ENCODE data around the gene CPOX. TPM values are rescaled to one million over a fixed set of nuclear protein-coding genes. Genes with fewer than 3 reads are reported as not detected.
"Not testable (repeated sequence)": the region's sequence is repeated elsewhere in the genome, so short reads cannot be mapped to it uniquely, and the experiment has no call there.

CPOX gene
- total and polyA plus RNA-seq, 2 donors from 2014 or later = 6.6 to 13.7 TPM

GRCh38 chr3:98560911-98561310 is 32.5 kb downstream of the CPOX start:
- Histone ChIP-seq H3K27ac (ENCODE audit: low read depth in 2 of 2, low read length in 2 of 2) (no peak overlapping the region), H3K9me3 (ENCODE audit: control insufficient read depth in 2 of 3, insufficient read depth in 1 of 3, low read length in 3 of 3) (no peaks in the 10 kb centered on the region), H3K27me3 (ENCODE audit: control insufficient read depth, insufficient read depth, low read length) (no peaks in the 10 kb centered on the region), H3K4me1 (ENCODE audit: control insufficient read depth in 2 of 3, insufficient read depth in 2 of 3, low read depth in 1 of 3, low read length in 3 of 3) (no peaks in the 10 kb centered on the region), H3K4me3 (ENCODE audit: low read length in 3 of 3) (no peak overlapping the region), H3K36me3 (ENCODE audit: control insufficient read depth in 2 of 3, insufficient read depth in 3 of 3, low read length in 3 of 3) (no peaks in the 10 kb centered on the region), H3K9ac (ENCODE audit: low read length in 3 of 3) (no peak overlapping the region)
- DNase-seq (no peak), FAIRE-seq (no peak)
- no peak for TF ChIP-seq CTCF (IDR thresholded peaks at IDR 0.05; ENCODE audit: borderline replicate concordance, extremely low read depth, insufficient read depth)
- intact Hi-C loops (cut with DNase I) = no loop called here

GRCh38 chr3:98559769-98560168 is 33.6 kb downstream of the CPOX start:
- intact Hi-C loops (cut with DNase I) = not testable (repeated sequence)

GRCh38 chr3:98558100-98558827 is 35.1 kb downstream of the CPOX start:
- H3K4me1 ChIP-seq (ENCODE audit: control insufficient read depth in 2 of 3, insufficient read depth in 2 of 3, low read depth in 1 of 3, low read length in 3 of 3) = no peaks in the 10 kb centered on the region
- no peak for FAIRE-seq

More at GRCh38 chr3:98559769-98560168, 33.6 kb downstream of the CPOX start:
- H3K9me3 ChIP-seq (ENCODE audit: control insufficient read depth in 2 of 3, insufficient read depth in 1 of 3, low read length in 3 of 3); H3K4me1 ChIP-seq (ENCODE audit: control insufficient read depth in 2 of 3, insufficient read depth in 2 of 3, low read depth in 1 of 3, low read length in 3 of 3); H3K36me3 ChIP-seq (ENCODE audit: control insufficient read depth in 2 of 3, insufficient read depth in 3 of 3, low read length in 3 of 3); FAIRE-seq; H3K4me3 ChIP-seq (ENCODE audit: low read length in 3 of 3); DNase-seq; H3K9ac ChIP-seq (ENCODE audit: low read length in 3 of 3); H3K27me3 ChIP-seq (ENCODE audit: control insufficient read depth, insufficient read depth, low read length); H3K27ac ChIP-seq (ENCODE audit: low read depth in 2 of 2, low read length in 2 of 2): not testable (repeated sequence)

More at GRCh38 chr3:98558100-98558827, 35.1 kb downstream of the CPOX start:
- intact Hi-C loops (cut with DNase I) = no loop called here
- DNase-seq = no peak
- no peak overlapping the region for H3K9ac ChIP-seq (ENCODE audit: low read length in 3 of 3)
- TF ChIP-seq CTCF (IDR thresholded peaks at IDR 0.05; ENCODE audit: borderline replicate concordance, extremely low read depth, insufficient read depth) = no peak
- no peaks in the 10 kb centered on the region for H3K36me3 ChIP-seq (ENCODE audit: control insufficient read depth in 2 of 3, insufficient read depth in 3 of 3, low read length in 3 of 3)
- no peak overlapping the region for H3K4me3 ChIP-seq (ENCODE audit: low read length in 3 of 3)
- no peaks in the 10 kb centered on the region for H3K9me3 ChIP-seq (ENCODE audit: control insufficient read depth in 2 of 3, insufficient read depth in 1 of 3, low read length in 3 of 3)
- H3K27me3 ChIP-seq (ENCODE audit: control insufficient read depth, insufficient read depth, low read length) = no peaks in the 10 kb centered on the region
- H3K27ac ChIP-seq (ENCODE audit: low read depth in 2 of 2, low read length in 2 of 2) = no peak overlapping the region
